Endothelial cell of umbilical vein (primary cell): ENCODE data around the gene KAT2B. TPM values are rescaled to one million over a fixed set of nuclear protein-coding genes. Genes with fewer than 3 reads are reported as not detected.

Experiments
- BruUV-seq: library from RNA; stranded (reverse); fragments of 400-500 nt; replicated peaks from 2 replicates; lab custom pipeline; 2021; lab: Mats Ljungman, UMichigan
- CTCF ChIA-PET: fragments of 300-600, 350-600 bp; sonication (Branson Sonifier 250); formaldehyde crosslinking; loops from one replicate; lab custom pipeline; 2021; ENCODE audit warnings: antibody characterized with exemption, inconsistent platforms; lab: Charles Lee
- POLR2A ChIA-PET: fragments of 300-600, 350-600 bp; sonication (Branson Sonifier 250); formaldehyde crosslinking; loops from one replicate; lab custom pipeline; 2021; ENCODE audit warnings: antibody characterized with exemption, inconsistent platforms; lab: Charles Lee
- DNase-seq: peaks from one replicate; pipeline ENCODE4 v3.0.0-alpha.2; 2011; ENCODE audit warnings: low read depth, low spot score
- FAIRE-seq: peaks from 2 replicates; lab custom pipeline; 2011; peaks lifted over from hg19 to GRCh38; lab: Jason Lieb, UNC
- H2AFZ ChIP-seq: 2 replicates; pipeline ENCODE4 v1.6.0; 2012; ENCODE audit warnings: low read depth, low read length, control low read depth, inconsistent platforms
- H3K27ac ChIP-seq: 2 replicates; pipeline ENCODE4 v1.5.1; 2011; ENCODE audit warnings: low read depth, mild to moderate bottlenecking, control low read depth, low read length, moderate library complexity; ENCODE audit not compliant: insufficient read depth
- H3K27me3 ChIP-seq, 2 experiments: 2 replicates each; pipeline versions ENCODE4 v1.6.0 to v1.6.1; 2011; ENCODE audit warnings: low read length in 2 of 2, mixed read lengths in 1 of 2; ENCODE audit not compliant: control insufficient read depth in 2 of 2, insufficient read depth in 2 of 2
- H3K36me3 ChIP-seq, 2 experiments: 2 replicates in 1 of 2; 3 replicates in 1 of 2; pipeline ENCODE4 v1.5.1; 2011; ENCODE audit warnings: low read length in 2 of 2, mild to moderate bottlenecking in 1 of 2, moderate library complexity in 1 of 2; ENCODE audit not compliant: control insufficient read depth in 2 of 2, insufficient read depth in 2 of 2; ENCODE audit errors: extremely low read depth in 1 of 2
- H3K4me1 ChIP-seq: 3 replicates; pipeline ENCODE4 v1.5.1; 2011; ENCODE audit warnings: mild to moderate bottlenecking, low read length; ENCODE audit not compliant: control insufficient read depth, insufficient read depth; ENCODE audit errors: extremely low read depth
- H3K4me2 ChIP-seq: 2 replicates; pipeline ENCODE4 v1.6.1; 2011; ENCODE audit warnings: low read length, control low read depth, mixed read lengths; ENCODE audit not compliant: insufficient read depth
- H3K4me3 ChIP-seq, 3 experiments: fragments of 200-600 bp in 1 of 3; sonication (generic), shearing (Covaris generic) in 1 of 3; replicated peaks in 1 of 3; 2 replicates each; pipeline ENCODE4 v1.5.1; 2011 to 2016; ENCODE audit warnings: control low read depth in 3 of 3, low read length in 3 of 3, mild to moderate bottlenecking in 2 of 3, inconsistent platforms in 1 of 3, low read depth in 1 of 3, moderate library complexity in 1 of 3; ENCODE audit not compliant: insufficient read depth in 1 of 3
- H3K79me2 ChIP-seq: 2 replicates; pipeline ENCODE4 v1.6.0; 2012; ENCODE audit warnings: low read length, inconsistent platforms; ENCODE audit not compliant: control insufficient read depth, insufficient read depth
- H3K9ac ChIP-seq: replicated peaks from 2 replicates; pipeline ENCODE3; 2011; ENCODE audit warnings: low read length, control low read depth; ENCODE audit not compliant: insufficient read depth; ENCODE audit errors: extremely low read depth
- H3K9me1 ChIP-seq: replicated peaks from 3 replicates; pipeline ENCODE4 v1.6.0; 2011; ENCODE audit warnings: mild to moderate bottlenecking, low read length; ENCODE audit not compliant: control insufficient read depth, insufficient read depth; ENCODE audit errors: extremely low read depth
- H3K9me3 ChIP-seq: replicated peaks from 2 replicates; pipeline ENCODE4 v1.5.1; 2012; ENCODE audit warnings: low read length, inconsistent platforms; ENCODE audit not compliant: control insufficient read depth, insufficient read depth
- H4K20me1 ChIP-seq: replicated peaks from 2 replicates; pipeline ENCODE3; 2011; ENCODE audit warnings: mild to moderate bottlenecking, low read length; ENCODE audit not compliant: control insufficient read depth, insufficient read depth; ENCODE audit errors: extremely low read depth
- EZH2 ChIP-seq: IDR thresholded peaks from 2 replicates; pipeline ENCODE4 v1.6.1; 2012; ENCODE audit warnings: borderline replicate concordance, low read depth, mild to moderate bottlenecking, moderate library complexity, low read length, inconsistent platforms; ENCODE audit not compliant: severe bottlenecking
- FOS ChIP-seq: IDR thresholded peaks from 2 replicates; pipeline ENCODE4 v1.6.1; 2011; ENCODE audit warnings: mild to moderate bottlenecking, low read length, moderate library complexity, borderline replicate concordance; ENCODE audit not compliant: insufficient read depth
- GATA2 ChIP-seq: IDR thresholded peaks from 2 replicates; pipeline ENCODE4 v1.7.0; 2011; ENCODE audit warnings: low read depth, mild to moderate bottlenecking, moderate library complexity, mixed read lengths, low read length; ENCODE audit not compliant: insufficient read length, insufficient read depth
- JUN ChIP-seq: IDR thresholded peaks from 2 replicates; pipeline ENCODE4 v1.6.1; 2011; ENCODE audit warnings: borderline replicate concordance, low read depth; ENCODE audit not compliant: insufficient read length, insufficient read depth
- MYC ChIP-seq: IDR thresholded peaks from one replicate; pipeline ENCODE4 v1.6.1; 2011; ENCODE audit warnings: mild to moderate bottlenecking, low read depth, low read length
- POLR2A ChIP-seq: IDR thresholded peaks from 2 replicates; pipeline ENCODE4 v1.6.1; 2012; ENCODE audit warnings: low read depth, mild to moderate bottlenecking, control low read depth, low read length
- POLR2AphosphoS5 ChIP-seq: IDR thresholded peaks from 2 replicates; pipeline ENCODE4 v1.6.1; 2012; ENCODE audit warnings: low read depth, mild to moderate bottlenecking, control low read depth, low read length, moderate library complexity; ENCODE audit not compliant: insufficient read depth
- dilution Hi-C: fragments of 300-500 bp; cut with MboI; formaldehyde crosslinking; loops from one replicate; pipeline ENCODE4 v1.15.0; 2019; ENCODE audit warnings: low sequenced_read_pairs; ENCODE audit not compliant: extremely low pct_ligation_motif_present
- intact Hi-C: fragments of 100-400 bp; cut with micrococcal nuclease; formaldehyde crosslinking; loops from one replicate; pipeline ENCODE4 v1.10.0; 2022
- polyA plus RNA-seq, 4 experiments: library from polyadenylated mRNA; depleted of rRNA in 3 of 4; stranded (reverse) in 3 of 4; unstranded in 1 of 4; fragments of >200 nt; gene quantifications; 2 replicates each; pipeline versions ENCODE4 v1.2.1 to v1.2.3, GENCODE V29; 2011 to 2012; ENCODE audit warnings: missing spikeins in 1 of 4
- total RNA-seq: library from RNA; stranded (reverse); gene quantifications from 2 replicates; pipeline ENCODE4 v1.2.3, GENCODE V29; 2021
- TF ChIP-seq, protein P1 (sequence below), 2 donors: IDR thresholded peaks; 1 replicate in 1 of 2; 2 replicates in 1 of 2; pipeline ENCODE4 v1.5.1; 2011; ENCODE audit warnings: low read length in 2 of 2, mild to moderate bottlenecking in 2 of 2, moderate library complexity in 2 of 2, control low read depth in 1 of 2, inconsistent platforms in 1 of 2, low read depth in 1 of 2; ENCODE audit not compliant: insufficient read depth in 1 of 2; ENCODE audit errors: extremely low read depth in 1 of 2
- TF ChIP-seq, protein P2 (sequence below): IDR thresholded peaks from 2 replicates; pipeline ENCODE4 v1.6.1; 2011; ENCODE audit not compliant: insufficient read depth, insufficient read length

KAT2B gene
- total and polyA plus RNA-seq, 2 donors (not counting 3 experiments of a cell fraction or from before 2014, with no cell fraction given) = 2.6 to 11.0 TPM

DNA sequence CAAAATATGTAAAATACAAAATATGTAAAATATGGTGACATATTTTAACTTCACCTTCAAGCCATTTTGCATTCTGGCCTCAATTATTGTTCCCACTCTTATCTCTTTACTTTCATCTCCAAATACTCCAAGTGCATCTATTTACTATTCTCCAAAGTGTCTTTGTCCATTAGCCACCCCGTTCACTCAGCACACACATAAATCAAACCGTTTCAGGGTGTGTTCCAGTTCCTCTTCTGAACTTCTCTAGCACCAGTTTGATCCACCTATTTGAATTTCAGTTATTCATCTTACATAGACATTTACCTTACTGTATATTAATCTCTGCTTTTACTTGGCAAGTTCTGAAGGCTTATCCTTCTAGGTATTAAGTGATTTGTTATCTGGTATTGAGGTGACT is 100.6 kb downstream of the KAT2B start:
- FAIRE-seq (no peak), DNase-seq (no peak)
- intact Hi-C loops (no loop called here), dilution Hi-C loops (no loop called here)
- Histone ChIP-seq H2AFZ (no peak overlapping the region), H4K20me1 (no peaks in the 10 kb centered on the region), H3K27ac (no peak overlapping the region), H3K4me2 (no peak overlapping the region), H3K9ac (no peak overlapping the region), H3K4me3 (no peak overlapping the region), H3K27me3 (no peaks in the 10 kb centered on the region), H3K9me3 (no peaks in the 10 kb centered on the region), H3K79me2 (no peaks in the 10 kb centered on the region), H3K4me1 (no peaks in the 10 kb centered on the region), H3K36me3 (no peaks in the 10 kb centered on the region), H3K9me1 (no peaks in the 10 kb centered on the region)
- ChIA-PET POLR2A (no interaction called here), CTCF (no interaction called here)
- no TSS peak for BruUV-seq
- TF ChIP-seq FOS (no peak), MYC (no peak), JUN (no peak)
- TF ChIP-seq, protein P1, sequence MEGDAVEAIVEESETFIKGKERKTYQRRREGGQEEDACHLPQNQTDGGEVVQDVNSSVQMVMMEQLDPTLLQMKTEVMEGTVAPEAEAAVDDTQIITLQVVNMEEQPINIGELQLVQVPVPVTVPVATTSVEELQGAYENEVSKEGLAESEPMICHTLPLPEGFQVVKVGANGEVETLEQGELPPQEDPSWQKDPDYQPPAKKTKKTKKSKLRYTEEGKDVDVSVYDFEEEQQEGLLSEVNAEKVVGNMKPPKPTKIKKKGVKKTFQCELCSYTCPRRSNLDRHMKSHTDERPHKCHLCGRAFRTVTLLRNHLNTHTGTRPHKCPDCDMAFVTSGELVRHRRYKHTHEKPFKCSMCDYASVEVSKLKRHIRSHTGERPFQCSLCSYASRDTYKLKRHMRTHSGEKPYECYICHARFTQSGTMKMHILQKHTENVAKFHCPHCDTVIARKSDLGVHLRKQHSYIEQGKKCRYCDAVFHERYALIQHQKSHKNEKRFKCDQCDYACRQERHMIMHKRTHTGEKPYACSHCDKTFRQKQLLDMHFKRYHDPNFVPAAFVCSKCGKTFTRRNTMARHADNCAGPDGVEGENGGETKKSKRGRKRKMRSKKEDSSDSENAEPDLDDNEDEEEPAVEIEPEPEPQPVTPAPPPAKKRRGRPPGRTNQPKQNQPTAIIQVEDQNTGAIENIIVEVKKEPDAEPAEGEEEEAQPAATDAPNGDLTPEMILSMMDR (IDR thresholded peaks at IDR 0.05; ENCODE audit: extremely low read depth in 1 of 2, insufficient read depth in 1 of 2, low read depth in 1 of 2, low read length in 2 of 2) = no peak
- TF ChIP-seq, protein P2, sequence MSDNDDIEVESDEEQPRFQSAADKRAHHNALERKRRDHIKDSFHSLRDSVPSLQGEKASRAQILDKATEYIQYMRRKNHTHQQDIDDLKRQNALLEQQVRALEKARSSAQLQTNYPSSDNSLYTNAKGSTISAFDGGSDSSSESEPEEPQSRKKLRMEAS = no peak

DNA sequence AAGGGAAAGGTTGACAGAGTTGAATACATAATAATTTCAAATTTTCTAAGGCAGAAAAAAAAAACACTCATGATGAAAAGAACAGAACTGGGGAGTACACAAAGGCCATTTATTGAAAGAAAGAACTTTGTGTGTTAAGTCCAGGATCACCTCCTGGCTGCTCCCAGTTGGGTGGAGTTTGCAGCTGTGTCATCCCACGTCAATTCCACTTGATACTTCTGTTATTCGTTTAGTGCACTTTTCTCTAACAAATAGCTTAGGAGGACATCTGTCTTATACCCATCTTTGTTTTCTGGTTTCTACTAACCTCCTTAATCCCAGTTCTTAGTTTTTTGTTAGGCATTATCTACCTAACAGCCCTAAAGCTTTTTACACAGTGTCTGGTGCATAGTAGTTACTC is 101.1 kb downstream of the KAT2B start:
- Histone ChIP-seq H3K27ac (no peak overlapping the region), H3K9me3 (no peaks in the 10 kb centered on the region), H3K4me2 (no peak overlapping the region), H2AFZ (no peak overlapping the region), H3K27me3 (no peaks in the 10 kb centered on the region), H3K4me3 (no peak overlapping the region), H3K9me1 (no peaks in the 10 kb centered on the region), H4K20me1 (no peaks in the 10 kb centered on the region), H3K9ac (no peak overlapping the region), H3K36me3 (no peaks in the 10 kb centered on the region), H3K79me2 (no peaks in the 10 kb centered on the region), H3K4me1 (no peaks in the 10 kb centered on the region)
- DNase-seq = no peak
- intact Hi-C loops (no loop called here), dilution Hi-C loops (no loop called here)
- POLR2A ChIA-PET = no interaction called here
- no TSS peak for BruUV-seq
- FAIRE-seq = no peak
- TF ChIP-seq FOS = no peak
- TF ChIP-seq POLR2A = no peak
- no peak for TF ChIP-seq EZH2
- TF ChIP-seq, protein P2 = no peak
- no peak for TF ChIP-seq JUN
- no peak for TF ChIP-seq POLR2AphosphoS5
- no peak for TF ChIP-seq GATA2
- TF ChIP-seq, protein P1 (IDR thresholded peaks at IDR 0.05; ENCODE audit: extremely low read depth in 1 of 2, insufficient read depth in 1 of 2, low read depth in 1 of 2, low read length in 2 of 2) = no peak
- TF ChIP-seq MYC = no peak
- CTCF ChIA-PET = interaction anchor here (0.9 kb wide), 1 partner anchor 9 kb away, joined by 3 read pairs; no protein-coding TSS in a partner anchor
